CD4-positive, alpha-beta T cell treated with Interleukin-17A for 4 hours (primary cell): ENCODE data around the gene SRPK2.

ENCODE experiments used
- DNase-seq: peaks from one replicate; pipeline ENCODE4 v3.0.0-alpha.2; 2020; ENCODE audit warnings: mixed read lengths

The SRPK2 gene

DNA sequence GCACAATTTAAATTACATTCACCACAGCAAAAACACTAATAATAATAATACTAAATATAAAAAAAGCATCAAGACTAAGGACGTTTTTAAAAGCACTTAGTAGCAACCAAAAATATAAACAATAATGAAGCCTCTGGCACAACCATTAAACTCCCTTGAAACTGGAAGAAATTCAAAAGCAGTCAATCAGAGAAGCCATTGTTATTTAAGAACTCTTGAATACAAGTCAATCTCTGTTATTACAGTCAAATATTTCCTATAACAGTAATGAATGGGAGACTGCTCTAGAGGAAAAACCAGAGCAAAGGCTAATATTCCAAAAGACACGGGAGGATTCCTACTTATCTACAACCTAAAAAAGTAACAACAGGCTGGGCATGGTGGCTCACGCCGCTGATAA lies 210.5 kb downstream of the SRPK2 start:
- DNase-seq: no peak

DNA sequence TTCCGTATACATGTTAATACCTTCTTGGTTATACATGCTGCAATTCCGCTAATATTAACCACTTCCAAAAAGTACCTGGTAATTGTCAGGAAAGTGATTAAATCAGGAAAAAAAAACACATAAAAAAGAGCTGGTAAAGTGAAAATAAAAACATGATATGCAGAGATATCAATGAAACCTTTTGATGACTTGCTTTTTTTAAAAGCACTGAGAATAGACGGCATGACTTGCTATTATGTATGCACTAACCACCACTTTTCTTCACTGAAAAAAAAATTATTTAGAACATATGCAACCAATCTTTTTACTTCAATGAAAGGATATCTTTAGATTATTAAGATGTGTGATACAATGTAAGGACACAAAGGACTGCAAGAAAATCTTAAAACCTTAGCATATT lies 211.7 kb downstream of the SRPK2 start:
- no peak for DNase-seq

DNA sequence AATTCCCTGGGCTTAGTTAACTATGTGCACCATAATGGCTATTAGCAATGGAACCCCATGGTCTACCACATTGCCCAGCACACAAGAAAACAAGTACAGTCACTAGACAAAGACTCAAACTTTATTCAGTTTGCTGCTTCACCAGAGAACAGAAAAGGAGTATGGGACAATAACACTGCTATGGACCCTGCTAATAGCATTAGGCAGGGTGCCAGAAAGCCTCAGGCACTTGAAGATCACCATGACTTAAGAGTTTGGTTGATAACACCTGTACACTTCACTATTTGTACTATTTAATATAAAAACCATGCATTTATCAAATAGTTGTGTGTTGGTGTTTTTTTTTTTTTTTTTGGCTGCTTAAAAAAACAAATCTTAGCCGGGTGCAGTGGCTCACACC lies 215.1 kb downstream of the SRPK2 start:
- DNase-seq: no peak

DNA sequence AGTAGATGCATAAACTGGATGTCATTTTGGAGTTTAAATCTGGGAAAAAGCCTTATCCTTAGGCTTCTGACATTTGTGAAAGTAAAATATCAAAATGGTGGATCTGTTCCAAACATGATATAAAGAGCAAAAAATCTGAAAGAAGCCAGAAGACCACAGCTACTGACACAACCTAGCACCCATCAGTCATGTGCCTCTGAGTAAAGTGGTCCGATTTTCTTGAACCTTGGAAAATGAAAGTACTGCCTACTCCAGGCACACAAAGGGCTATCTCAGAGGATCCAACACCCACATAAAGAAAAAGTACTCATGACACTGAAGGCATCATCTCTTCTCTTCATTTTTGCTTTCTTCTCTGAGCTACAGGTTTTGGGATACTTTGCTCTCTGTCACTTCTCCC lies 224.0 kb downstream of the SRPK2 start:
- no peak for DNase-seq

DNA sequence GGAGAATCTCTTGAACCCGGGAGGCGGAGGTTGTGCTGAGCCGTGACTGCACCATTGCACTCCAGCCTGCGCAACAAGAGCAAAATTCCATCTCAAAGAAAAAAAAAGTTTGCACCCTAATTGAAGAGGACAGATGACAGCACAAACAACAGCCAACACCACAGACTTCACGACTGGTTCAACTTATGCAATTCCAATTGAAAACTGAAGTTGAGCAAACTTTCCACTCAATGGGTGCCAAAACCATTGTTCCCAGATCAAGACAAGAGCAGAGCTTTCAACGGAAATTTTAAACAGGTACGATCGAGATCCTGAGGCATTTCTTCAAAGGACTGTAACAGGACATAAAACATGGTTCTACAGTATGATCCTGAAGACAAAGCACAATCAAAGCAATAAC lies 225.0 kb downstream of the SRPK2 start:
- no peak for DNase-seq

DNA sequence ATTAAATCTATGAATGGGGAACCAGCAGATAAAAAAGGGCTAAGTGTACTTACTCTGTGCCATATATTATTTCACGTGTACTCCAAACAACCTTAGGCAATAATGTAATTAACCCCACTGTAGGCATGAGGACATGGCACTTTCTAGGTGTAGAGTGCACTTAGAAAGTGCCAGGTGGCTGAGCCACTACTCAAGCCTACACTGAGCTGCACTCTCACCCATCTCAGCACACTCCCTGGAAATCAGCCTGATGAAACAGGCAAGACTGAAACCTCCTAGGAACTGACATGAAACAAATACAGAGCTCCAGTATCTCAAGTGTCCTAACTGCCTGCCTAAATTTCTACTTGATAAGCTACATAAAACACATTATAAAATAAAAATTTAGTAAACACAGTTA lies 227.4 kb downstream of the SRPK2 start:
- DNase-seq: no peak

DNA sequence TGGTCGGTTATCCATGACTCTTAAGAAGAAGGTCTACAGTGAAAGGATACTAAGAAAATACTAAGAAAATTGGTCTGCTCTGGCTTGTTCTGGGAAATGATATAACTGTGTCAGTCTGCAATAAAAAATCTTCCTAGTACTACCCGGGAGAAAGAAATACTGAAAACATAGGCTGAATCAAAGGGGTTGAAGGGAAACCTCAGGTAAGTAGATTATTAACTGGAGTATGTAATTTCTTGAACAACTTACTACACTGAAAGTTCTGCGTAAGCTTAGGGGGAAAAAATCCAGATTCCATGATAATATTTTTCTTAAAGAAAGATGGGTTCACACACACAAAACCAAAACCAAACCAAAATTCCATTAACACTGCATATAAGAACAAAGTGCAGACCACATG lies 231.4 kb downstream of the SRPK2 start:
- no peak for DNase-seq

DNA sequence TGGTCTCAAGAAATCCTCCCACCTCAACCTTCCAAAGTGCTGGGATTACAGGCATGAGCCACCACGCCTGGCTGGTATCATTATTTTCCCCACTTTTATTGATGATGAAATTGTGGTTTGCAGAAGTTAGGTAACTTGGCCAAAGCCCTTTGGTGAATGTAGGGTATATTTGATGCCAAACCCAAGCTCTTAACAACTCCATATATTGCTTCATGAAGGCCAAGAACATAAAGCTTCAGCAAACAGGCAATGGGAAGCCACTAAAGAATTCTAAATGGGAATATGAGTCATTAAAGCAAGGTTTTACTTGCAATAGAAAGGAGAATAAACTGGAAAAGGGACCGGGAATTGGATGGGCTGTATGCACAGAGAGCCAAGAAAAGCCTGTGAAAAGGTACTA lies 232.0 kb downstream of the SRPK2 start:
- DNase-seq: no peak

DNA sequence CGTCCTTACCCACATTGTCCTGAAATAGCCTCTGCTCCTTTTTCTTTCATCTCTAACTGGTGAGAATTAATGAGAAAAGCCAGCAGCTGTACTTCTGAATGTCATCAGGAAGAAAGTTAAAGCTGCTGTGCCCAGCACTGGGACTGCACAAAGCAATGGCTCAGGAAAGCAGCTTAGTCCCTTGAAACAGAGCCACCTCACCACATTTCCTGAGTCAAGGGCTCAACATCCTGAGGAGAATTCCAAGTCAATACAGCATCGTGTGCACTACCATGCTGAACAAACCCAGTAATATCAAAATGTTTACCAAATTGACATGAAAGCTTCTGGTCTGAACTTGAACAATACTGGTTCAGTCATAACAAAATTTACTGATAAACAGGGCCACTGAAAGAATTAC lies 234.6 kb downstream of the SRPK2 start:
- no peak for DNase-seq

DNA sequence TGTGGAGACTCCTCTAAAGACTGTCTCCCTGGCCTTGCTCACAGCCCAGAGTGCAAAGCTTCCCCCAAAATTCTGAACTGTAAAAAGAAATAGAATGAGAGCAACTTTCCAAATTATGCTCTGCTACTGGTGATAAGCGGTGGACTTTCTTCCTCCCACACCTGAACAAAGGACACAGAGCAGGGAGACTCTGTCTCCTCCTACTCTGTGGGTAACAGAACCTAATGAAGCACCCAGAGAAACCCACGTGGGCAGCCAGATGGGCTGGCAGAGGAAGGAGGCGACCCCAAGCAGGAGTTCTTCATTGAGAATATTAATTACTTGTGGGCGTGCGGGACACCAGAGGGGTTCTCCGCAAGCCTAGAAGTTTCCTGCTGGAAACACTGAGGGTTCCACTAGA lies 235.2 kb downstream of the SRPK2 start:
- no peak for DNase-seq

DNA sequence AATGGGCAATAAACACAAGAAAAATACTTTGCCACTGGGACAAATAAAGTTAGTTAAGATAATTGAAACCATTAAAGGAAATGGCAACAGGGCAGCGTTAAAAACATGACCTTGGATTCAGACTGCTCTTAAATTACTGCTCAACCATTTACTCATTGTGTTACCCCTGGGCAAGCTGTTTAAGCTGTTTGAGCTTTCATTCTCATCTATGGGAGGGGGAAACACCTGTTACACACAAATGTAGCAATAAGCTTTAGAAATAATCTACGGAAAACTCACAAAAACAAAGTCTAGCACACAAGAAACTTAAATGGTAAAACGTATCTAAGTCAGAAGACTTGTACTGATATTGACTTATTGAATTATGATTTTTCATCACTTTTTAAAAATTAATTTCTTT lies 237.6 kb downstream of the SRPK2 start:
- DNase-seq: no peak

DNA sequence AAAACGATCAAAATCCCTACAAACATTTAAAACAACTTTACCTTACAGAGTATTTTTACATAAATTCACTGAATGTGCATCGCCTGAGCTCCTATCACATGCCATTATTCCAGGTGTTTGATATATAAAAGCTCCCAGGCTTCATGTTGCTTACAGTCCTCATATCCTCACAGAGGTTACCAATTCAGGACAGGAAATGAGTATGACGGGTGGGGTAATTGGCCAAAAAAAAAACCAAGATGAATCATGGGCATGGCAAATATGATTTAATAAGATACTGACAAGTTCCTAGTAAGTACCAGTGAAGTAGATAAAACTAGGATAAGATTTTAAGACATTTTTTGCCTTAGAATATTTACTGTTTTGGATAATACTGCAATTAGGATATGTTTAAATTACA lies 238.9 kb downstream of the SRPK2 start:
- no peak for DNase-seq

DNA sequence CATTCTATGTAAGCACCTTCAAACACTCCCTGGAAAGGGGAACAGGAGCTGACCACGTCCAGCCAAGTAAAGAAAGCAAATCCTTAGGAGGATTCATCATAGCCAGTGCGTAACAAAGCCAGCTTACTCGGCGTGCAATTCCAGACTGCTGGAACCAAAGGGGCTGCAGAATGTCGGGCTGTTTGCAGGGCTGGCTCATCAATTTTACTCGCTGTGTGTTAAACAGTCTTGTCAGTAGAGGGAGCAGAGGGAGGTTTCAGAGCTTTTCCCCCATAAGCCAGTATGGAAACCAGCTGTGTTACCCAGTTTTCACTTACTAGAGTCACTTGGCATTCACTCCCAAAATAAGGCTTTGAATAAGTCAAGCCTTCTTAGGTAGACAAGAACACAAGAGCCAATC lies 247.7 kb downstream of the SRPK2 start:
- no peak for DNase-seq

DNA sequence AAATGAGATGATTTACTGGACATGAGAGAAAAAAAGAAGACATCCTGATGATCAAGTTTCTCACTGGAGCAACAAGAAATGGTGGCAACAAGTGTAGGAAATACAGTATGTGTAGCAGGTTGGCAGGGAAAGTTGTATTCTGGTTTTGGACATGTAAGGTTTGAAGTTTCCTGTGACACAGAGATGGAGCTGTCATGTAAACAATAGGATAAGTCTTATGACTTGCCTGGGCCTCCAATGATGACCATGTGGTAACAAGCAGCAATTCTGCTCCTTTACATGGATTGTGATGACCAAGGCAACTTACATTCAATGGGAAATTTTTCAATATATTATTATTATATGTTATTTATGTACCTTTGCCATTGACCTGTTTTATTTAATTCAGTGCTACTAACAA lies 249.3 kb downstream of the SRPK2 start:
- no peak for DNase-seq

DNA sequence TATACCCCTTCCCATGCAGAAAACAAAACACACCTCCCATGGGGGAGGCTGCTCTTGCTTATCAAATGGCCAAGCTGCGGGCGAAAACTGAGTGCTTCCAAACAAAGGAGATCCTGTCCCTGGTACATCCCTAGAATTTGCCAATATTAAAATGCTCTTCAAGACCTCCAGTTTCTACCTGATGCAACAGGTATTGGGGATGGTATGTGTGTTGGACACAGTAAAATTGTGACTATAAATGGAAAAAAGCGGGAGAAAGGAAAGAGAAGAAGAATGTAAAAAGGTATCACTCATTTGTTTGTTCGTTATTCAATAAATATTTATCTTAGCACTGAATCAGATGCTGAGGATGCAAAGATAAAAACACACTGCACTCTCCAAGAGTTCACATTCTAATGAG lies 250.8 kb downstream of the SRPK2 start:
- no peak for DNase-seq

DNA sequence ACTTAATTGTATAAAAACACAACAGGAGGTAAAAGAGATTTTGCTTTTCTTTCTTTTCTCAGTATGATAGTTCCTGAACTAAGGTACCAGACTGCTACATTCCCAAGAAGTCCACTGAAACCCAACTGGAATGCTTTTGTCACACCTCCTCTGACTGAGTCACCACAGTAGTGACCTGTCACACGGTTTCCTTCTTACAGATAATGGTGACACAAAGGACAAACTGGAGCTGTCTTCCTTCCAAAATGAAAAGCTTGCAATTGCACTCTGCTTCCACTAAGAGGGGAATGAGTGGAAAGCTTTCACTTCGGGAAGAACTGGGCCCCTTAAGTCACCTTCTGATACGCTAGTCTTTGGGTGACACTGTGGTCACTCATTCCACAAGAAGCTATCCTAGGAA lies 252.5 kb downstream of the SRPK2 start:
- DNase-seq: no peak

DNA sequence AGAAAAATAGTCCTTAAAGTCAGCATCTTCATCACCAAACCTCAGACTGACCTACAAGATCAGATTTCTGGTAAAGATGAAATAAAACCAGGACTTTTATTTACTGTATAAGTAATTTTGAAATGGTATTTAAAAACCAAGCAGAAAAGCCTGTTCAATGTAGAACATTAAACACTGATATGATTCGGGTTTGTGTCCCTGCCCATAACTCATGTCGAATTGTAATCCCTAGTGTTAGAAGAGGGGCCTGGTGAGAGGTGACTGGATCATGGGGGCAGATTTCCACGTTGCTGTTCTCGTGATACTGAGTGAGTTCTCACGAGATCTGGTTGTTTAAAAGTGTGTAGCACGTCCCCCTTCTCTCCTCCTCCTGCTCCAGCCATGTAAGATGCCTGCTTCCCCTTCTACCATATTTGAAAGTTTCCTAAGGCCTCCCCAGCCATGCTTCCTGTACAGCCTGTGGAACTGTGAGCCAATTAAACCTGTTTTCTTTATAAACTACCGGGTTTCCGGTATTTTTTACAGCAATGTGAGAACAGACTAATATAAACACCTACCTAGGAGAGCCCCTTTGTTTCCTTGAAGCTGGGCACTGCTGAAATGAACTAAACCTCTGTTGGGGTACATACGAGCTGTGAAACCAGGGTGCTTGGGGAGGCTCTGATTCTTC lies 254.6 kb downstream of the SRPK2 start:
- DNase-seq: no peak

DNA sequence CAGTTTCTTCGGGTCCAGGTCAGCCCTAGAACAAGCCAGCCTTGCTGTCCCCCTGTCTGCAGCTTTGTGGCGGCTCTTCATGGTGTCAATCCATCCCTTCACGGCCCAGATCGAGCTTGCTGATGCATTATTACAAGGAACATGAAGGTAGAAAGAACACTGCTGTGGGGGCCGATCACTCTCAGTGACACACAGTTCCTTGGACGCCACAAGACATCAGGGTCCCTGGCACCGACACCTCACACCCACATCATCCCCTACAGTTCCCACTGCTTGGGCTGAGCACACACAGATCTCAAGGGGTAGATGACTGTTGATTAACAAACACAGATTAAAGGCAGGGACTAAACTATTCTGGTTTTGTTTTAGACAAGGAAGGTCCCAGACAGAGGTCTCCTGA lies 255.4 kb downstream of the SRPK2 start:
- DNase-seq: no peak

DNA sequence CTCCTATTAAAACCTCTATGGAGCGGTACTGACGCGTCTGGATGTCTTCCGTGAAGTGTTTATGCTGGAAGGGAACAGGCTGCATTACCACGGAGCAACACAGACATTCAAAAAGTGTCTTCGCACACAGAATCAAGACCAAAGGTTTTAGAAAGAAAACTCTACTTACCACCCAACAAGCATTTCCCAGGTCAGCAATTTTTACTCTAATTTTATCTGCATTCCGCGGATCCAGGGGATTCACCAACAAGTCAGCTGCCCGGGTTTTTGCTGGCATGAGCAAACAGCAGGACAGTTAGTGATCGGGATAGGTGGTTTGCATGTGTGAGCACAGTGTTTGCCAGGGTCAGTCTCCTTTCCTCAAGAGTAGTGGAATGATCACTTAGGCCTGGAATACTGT lies 255.9 kb downstream of the SRPK2 start:
- no peak for DNase-seq

DNA sequence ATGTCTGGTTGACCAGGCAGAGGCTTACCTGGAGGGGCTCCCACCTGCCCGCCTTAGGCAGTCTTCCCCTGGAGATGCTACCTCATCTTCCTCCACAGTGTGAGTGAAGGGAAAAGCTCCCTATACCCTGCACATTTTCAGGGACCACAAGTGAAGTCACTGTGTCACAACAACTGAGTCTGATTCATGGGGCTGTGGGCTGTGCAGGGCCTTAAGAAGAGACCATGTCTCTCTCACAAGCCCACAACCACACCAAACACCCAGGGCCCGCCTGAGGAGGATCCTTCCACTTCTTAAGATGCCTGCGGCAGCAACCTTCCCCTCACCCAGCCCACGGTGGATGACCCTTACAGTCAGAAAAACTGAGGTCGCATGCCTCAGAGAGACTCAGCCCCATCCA lies 256.4 kb downstream of the SRPK2 start:
- DNase-seq: no peak

DNA sequence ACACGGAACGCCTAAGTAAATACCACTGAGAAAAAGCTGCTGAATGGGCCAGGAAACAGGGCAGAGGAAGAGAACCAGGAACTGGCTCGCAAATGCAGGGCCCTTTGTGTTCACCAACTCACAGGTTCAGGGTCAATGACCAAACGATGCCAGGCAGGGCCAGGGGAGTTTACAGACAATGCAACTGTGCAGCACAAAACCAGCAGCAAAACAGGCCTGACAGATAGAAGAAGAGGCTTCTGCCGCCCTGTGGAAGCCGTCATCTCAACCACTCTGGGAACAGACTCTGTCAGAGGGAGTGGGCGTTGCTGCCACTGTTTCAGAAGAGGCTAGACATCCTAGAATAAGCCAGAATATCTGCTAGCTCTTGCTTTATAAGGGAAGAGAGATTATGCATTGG lies 256.8 kb downstream of the SRPK2 start:
- DNase-seq: no peak

DNA sequence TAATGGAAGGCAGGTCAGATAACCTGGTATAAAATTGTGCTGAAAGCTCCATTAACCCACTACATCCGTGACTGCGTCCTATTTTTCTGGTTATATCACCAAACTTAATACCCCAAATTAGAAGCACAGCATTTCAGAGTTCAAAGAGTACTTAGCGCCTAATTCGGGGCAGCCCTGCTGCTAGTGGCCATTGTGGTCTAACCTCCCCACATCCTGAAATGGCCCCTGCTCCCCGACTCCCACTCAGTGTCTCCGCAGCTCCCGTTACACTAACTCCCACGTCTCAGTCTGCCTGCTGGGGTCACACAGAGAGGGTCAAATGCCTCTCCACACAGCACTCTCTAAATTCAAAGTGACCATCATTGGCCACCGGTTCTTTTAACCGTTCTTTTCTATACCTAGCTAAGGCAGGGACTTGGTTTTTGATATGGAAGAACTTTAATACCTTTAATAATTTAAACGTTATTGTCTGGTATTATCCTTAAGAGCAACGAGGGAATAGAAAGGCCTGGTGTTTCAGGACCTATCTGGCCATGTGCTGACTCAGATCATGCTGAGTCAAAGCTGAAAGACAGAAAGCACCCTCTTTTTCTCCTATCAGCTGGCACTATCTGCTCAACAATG lies 257.6 kb downstream of the SRPK2 start:
- DNase-seq: no peak

DNA sequence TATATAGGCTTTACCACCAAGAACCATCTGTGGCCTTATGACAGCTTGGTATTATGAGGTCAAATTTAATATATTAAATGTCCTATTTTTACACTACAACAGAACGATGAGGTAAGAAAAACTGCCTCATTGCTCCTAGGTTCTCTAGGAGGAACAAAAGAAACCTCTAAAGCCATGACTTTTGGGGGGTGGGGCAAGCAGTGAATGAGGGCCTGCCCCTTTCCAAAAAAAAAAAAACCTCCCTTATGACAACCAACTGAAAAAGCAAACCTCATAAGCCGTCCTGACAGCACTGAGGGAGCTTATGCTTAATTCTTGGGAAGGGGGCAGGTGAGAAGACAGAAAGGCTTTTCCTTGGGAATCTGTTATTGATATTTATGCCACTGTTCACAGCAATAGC lies 258.1 kb downstream of the SRPK2 start:
- DNase-seq: no peak

DNA sequence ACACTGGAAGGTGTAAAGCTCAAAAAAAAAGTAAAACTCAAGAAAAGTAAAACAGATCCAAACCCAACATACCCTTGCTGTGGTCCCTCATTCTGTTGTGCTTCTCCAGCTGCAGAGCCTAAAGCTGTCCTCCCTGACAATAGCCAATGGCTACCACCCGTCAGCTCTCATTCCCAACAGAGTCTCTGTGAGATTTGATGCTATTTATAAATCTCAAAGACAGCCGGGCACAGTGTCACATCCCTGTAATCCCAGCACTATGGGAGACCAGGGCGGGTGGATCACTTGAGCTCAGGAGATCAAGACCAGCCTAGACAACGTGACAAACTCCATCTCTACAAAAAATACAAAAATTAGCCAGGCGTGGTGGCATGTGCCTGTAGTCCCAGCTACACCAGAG lies 258.7 kb downstream of the SRPK2 start:
- DNase-seq: no peak

DNA sequence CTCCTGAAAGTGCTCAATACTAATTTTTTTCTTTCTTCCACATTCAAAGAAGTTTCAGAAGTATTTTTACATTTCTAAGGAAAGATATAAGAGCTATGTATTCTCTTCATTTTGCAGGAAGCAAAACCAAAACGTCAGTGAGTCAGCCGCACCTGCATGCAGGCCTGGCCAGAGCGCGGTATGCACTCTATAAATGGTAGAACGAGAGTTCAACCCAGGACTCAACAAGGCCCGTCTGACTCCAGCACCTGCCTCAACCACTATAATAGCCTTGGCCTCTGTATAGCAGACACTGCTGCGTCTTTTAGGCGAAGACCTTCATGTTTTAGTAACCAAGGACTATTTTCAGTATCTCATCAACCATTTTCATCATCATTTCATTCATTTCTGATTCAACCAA lies 261.5 kb downstream of the SRPK2 start:
- no peak for DNase-seq
